IMR-90 (cell line): ENCODE data around the gene AOPEP. TPM values are rescaled to one million over a fixed set of nuclear protein-coding genes. Genes with fewer than 3 reads are reported as not detected.
A peak's percentile ranks its signal among the peaks of the same experiment; 100 is the strongest.

Experiments used
- ATAC-seq: fragments of 200-7000 bp; cut with Tn5 transposase; 2 replicates; pipeline ENCODE4 v1.9.1; 2020; ENCODE audit warnings: low read depth, mild to moderate bottlenecking, moderate library complexity
- BruUV-seq: library from RNA; stranded (reverse); fragments of 400-500 nt; replicated peaks from 2 replicates; lab custom pipeline; 2021; lab: Mats Ljungman, UMichigan
- CTCF ChIA-PET: fragments of 300-600 bp; formaldehyde crosslinking; extraction: SDS; loops from one replicate; lab custom pipeline; 2021; ENCODE audit warnings: antibody characterized with exemption; lab: Yijun Ruan, JAX
- POLR2A ChIA-PET: fragments of 300-600 bp; sonication (Branson Sonifier 250); formaldehyde crosslinking; loops from one replicate; lab custom pipeline; 2022; ENCODE audit warnings: antibody characterized with exemption; ENCODE audit not compliant: unreplicated experiment; lab: Charles Lee
- DNase-seq: peaks from one replicate; pipeline ENCODE4 v3.0.0; 2013
- H2AFZ ChIP-seq: replicated peaks from 2 replicates; pipeline ENCODE3; 2013; ENCODE audit warnings: low read length, mild to moderate bottlenecking; ENCODE audit not compliant: poor library complexity
- H2AK5ac ChIP-seq: 2 replicates; pipeline ENCODE4 v1.6.1; 2013; ENCODE audit warnings: low read depth, low read length, inconsistent platforms
- H2AK9ac ChIP-seq: replicated peaks from 2 replicates; pipeline ENCODE3; 2013; ENCODE audit warnings: mild to moderate bottlenecking, low read depth, low read length, moderate library complexity; ENCODE audit not compliant: poor library complexity
- H2BK120ac ChIP-seq: 2 replicates; pipeline ENCODE4 v1.6.1; 2013; ENCODE audit warnings: low read depth, low read length, inconsistent platforms
- H2BK15ac ChIP-seq: 3 replicates; pipeline ENCODE4 v1.6.1; 2013; ENCODE audit warnings: low read depth, low read length, inconsistent platforms
- H2BK20ac ChIP-seq: 2 replicates; pipeline ENCODE4 v1.6.1; 2013; ENCODE audit warnings: low read depth, mild to moderate bottlenecking, inconsistent platforms, low read length, moderate library complexity
- H2BK5ac ChIP-seq: 2 replicates; pipeline ENCODE4 v1.6.1; 2013; ENCODE audit warnings: mild to moderate bottlenecking, low read depth, low read length, inconsistent platforms; ENCODE audit not compliant: poor library complexity, severe bottlenecking
- H3K14ac ChIP-seq: replicated peaks from 2 replicates; pipeline ENCODE4 v1.6.1; 2013; ENCODE audit warnings: low read depth, low read length, inconsistent platforms
- H3K18ac ChIP-seq: 2 replicates; pipeline ENCODE4 v1.6.1; 2013; ENCODE audit warnings: low read depth, low read length, control low read depth
- H3K23ac ChIP-seq: 2 replicates; pipeline ENCODE4 v1.6.1; 2013; ENCODE audit warnings: low read depth, low read length, inconsistent platforms
- H3K27ac ChIP-seq: 2 replicates; pipeline ENCODE4 v1.5.1; 2013; ENCODE audit warnings: mild to moderate bottlenecking, control low read depth, low read length; ENCODE audit not compliant: insufficient read depth
- H3K27me3 ChIP-seq: 2 replicates; pipeline ENCODE4 v1.6.1; 2013; ENCODE audit warnings: low read length; ENCODE audit not compliant: control insufficient read depth, insufficient read depth
- H3K36me3 ChIP-seq: 2 replicates; pipeline ENCODE4 v1.6.1; 2013; ENCODE audit warnings: low read length, mixed read lengths; ENCODE audit not compliant: control insufficient read depth, insufficient read depth
- H3K4ac ChIP-seq: 2 replicates; pipeline ENCODE4 v1.6.1; 2013; ENCODE audit warnings: low read depth, low read length, inconsistent platforms
- H3K4me1 ChIP-seq: 2 replicates; pipeline ENCODE4 v1.6.1; 2013; ENCODE audit warnings: low read length, mixed read lengths; ENCODE audit not compliant: control insufficient read depth, insufficient read depth
- H3K4me2 ChIP-seq: 2 replicates; pipeline ENCODE4 v1.6.1; 2013; ENCODE audit warnings: low read depth, mild to moderate bottlenecking, control low read depth, low read length, moderate library complexity
- H3K4me3 ChIP-seq: 2 replicates; pipeline ENCODE4 v1.5.1; 2013; ENCODE audit warnings: low read depth, mild to moderate bottlenecking, control low read depth, low read length, moderate library complexity; ENCODE audit not compliant: insufficient read depth
- H3K56ac ChIP-seq: 2 replicates; pipeline ENCODE4 v1.6.1; 2013; ENCODE audit warnings: low read length, inconsistent platforms; ENCODE audit not compliant: insufficient read depth; ENCODE audit errors: extremely low read depth
- H3K79me1 ChIP-seq, 2 experiments: 2 replicates each; pipeline ENCODE4 v1.6.1; 2013; ENCODE audit warnings: low read length in 2 of 2, inconsistent platforms in 1 of 2, low read depth in 1 of 2
- H3K9ac ChIP-seq: 2 replicates; pipeline ENCODE4 v1.6.1; 2013; ENCODE audit warnings: low read depth, low read length, control low read depth
- H3K9me1 ChIP-seq: 2 replicates; pipeline ENCODE4 v1.6.1; 2013; ENCODE audit warnings: low read length, inconsistent platforms; ENCODE audit not compliant: insufficient read depth
- H3K9me3 ChIP-seq: 2 replicates; pipeline ENCODE4 v1.6.1; 2013; ENCODE audit warnings: low read length; ENCODE audit not compliant: control insufficient read depth, insufficient read depth
- H4K20me1 ChIP-seq: 2 replicates; pipeline ENCODE4 v1.6.1; 2013; ENCODE audit warnings: low read length, inconsistent platforms; ENCODE audit not compliant: insufficient read depth
- H4K5ac ChIP-seq: 2 replicates; pipeline ENCODE4 v1.6.1; 2013; ENCODE audit warnings: mild to moderate bottlenecking, low read depth, low read length, control low read depth
- H4K8ac ChIP-seq, 2 experiments: 2 replicates each; pipeline ENCODE4 v1.6.1; 2013; ENCODE audit warnings: low read depth in 2 of 2, low read length in 2 of 2, control low read depth in 1 of 2, inconsistent platforms in 1 of 2
- H4K91ac ChIP-seq: 2 replicates; pipeline ENCODE4 v1.6.1; 2013; ENCODE audit warnings: low read depth, low read length, inconsistent platforms; ENCODE audit not compliant: insufficient read depth
- CEBPB ChIP-seq: IDR thresholded peaks from 2 replicates; pipeline ENCODE4 v1.6.1; 2012; ENCODE audit warnings: low read depth, low read length, improper control_type of control experiment
- FOS ChIP-seq: fragments of 150-350 bp; IDR thresholded peaks from 2 replicates; pipeline ENCODE4 v1.6.1; 2016; ENCODE audit warnings: low read depth, low read length
- MAFK ChIP-seq: IDR thresholded peaks from 2 replicates; pipeline ENCODE4 v1.6.1; 2012; ENCODE audit warnings: low read depth, low read length, improper control_type of control experiment
- MXI1 ChIP-seq: IDR thresholded peaks from 2 replicates; pipeline ENCODE4 v1.6.1; 2012; ENCODE audit warnings: low read depth, mild to moderate bottlenecking, low read length, moderate library complexity, borderline replicate concordance
- NFE2L2 ChIP-seq: fragments of 150-350 bp; IDR thresholded peaks from 2 replicates; pipeline ENCODE4 v1.6.1; 2016; ENCODE audit warnings: low read depth, mild to moderate bottlenecking, low read length
- POLR2A ChIP-seq: IDR thresholded peaks from 2 replicates; pipeline ENCODE4 v1.6.1; 2012; ENCODE audit warnings: mild to moderate bottlenecking, low read depth, low read length
- RFX5 ChIP-seq: IDR thresholded peaks from 2 replicates; pipeline ENCODE4 v1.8.0; 2012; ENCODE audit warnings: low read depth, mild to moderate bottlenecking, low read length, moderate library complexity
- WGBS, 2 experiments: methylation state at CpG; one replicate each; pipeline versions ENCODE4 v1.1.5 to v1.1.7; 2013; ENCODE audit warnings: missing lambda C conversion rate in 2 of 2; ENCODE audit not compliant: insufficient read length in 1 of 2; ENCODE audit errors: extremely low coverage in 2 of 2; 5-methylcytosine and 5-hydroxymethylcytosine counted together
- dilution Hi-C: fragments of 300-500 bp; cut with HindIII; formaldehyde crosslinking; loops from one replicate; pipeline ENCODE4 v1.14.3; 2018; ENCODE audit warnings: low sequenced_read_pairs; ENCODE audit not compliant: unreplicated experiment
- in situ Hi-C: fragments of 300-500 bp; cut with MboI; formaldehyde crosslinking; loops from 3 replicates; pipeline ENCODE4 v1.14.3; 2019; ENCODE audit warnings: low sequenced_read_pairs, inconsistent platforms, mixed read lengths
- intact Hi-C: fragments of 100-400 bp; cut with micrococcal nuclease; formaldehyde crosslinking; loops from 2 replicates; pipeline ENCODE4 v1.10.0; 2022
- polyA plus RNA-seq, 3 experiments: library from polyadenylated mRNA; depleted of rRNA; stranded (reverse); fragments of >200 nt; gene quantifications; 2 replicates each; pipeline ENCODE4 v1.2.3, GENCODE V29; 2012; ENCODE audit warnings: low replicate concordance in 1 of 3
- total RNA-seq: library from RNA; depleted of rRNA; stranded (reverse); fragments of >200 nt; gene quantifications from 2 replicates; pipeline ENCODE4 v1.2.3, GENCODE V29; 2012
- TF ChIP-seq, protein P1 (sequence below): fragments of 150-350 bp; IDR thresholded peaks from 2 replicates; pipeline ENCODE4 v1.6.1; 2017; ENCODE audit warnings: mild to moderate bottlenecking, antibody characterized with exemption, low read length, low read depth
- TF ChIP-seq, protein P2 (sequence below): fragments of 150-350 bp; IDR thresholded peaks from 2 replicates; pipeline ENCODE4 v1.6.1; 2016; ENCODE audit warnings: low read depth, mild to moderate bottlenecking, low read length, moderate library complexity, borderline replicate concordance
- TF ChIP-seq, protein P3 (sequence below): conservative IDR thresholded peaks from 2 replicates; pipeline ENCODE4 v1.5.1; 2012; ENCODE audit warnings: mild to moderate bottlenecking, low read depth, low read length, improper control_type of control experiment

AOPEP gene
- total and polyA plus RNA-seq, 2 of the 4 experiments (the other 2 are of a cell fraction) = 34.9 to 38.7 TPM

DNA sequence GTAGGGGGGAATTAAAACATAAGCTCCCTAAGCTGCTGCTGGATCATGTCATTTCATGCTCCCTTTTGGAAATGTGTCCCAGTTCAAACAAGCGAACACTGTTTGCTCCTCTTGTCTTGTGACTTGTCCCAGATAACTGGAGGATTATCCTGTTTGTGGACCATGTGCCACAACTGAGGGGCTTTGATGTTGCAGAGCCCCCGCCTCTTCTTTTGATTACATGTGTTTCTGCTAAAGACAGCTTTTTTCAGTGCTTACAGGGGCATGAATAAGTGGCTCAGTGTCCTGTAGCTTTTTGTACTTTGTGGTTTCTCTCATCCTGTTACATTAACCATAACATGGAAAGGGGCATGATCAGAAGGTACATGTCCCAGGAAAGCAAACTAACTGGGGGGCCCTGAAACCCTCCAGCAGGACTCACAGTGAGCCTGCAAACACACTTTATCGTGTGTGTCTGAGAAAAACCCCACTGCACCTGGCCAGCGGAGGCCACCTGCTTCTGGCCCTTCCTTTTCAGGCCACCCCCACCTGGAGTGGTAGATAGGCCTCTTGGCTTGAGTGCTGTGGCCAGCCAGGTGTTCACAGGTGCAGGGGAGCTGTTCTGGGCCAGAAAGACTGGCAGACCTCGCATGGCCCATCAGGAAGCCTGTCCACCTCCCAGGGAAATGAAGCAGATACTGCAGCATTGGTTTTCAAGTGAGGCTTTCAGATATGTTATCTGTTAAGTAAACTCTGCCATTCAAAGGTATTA is 305.4 kb downstream of the AOPEP start:
- Histone ChIP-seq H2AFZ (no peak overlapping the region), H3K14ac (no peak overlapping the region), H3K9me1 (peaks cover 26% of the 10 kb centered on the region), H2BK20ac (no peak overlapping the region), H3K18ac (no peak overlapping the region), H3K36me3 (peaks cover 38% of the 10 kb centered on the region), H2BK15ac (no peak overlapping the region), H3K4ac (no peak overlapping the region), H3K23ac (0 out of 2 replicates have a peak overlapping the region, but pooled peaks have one; percentile 35), H3K56ac (no peak overlapping the region), H2AK9ac (no peak overlapping the region), H3K27me3 (no peaks in the 10 kb centered on the region), H3K79me1 (peaks cover 30 to 81% of the 10 kb centered on the region in 2 experiments), H4K20me1 (peaks cover 57% of the 10 kb centered on the region), H2BK120ac (no peak overlapping the region), H3K9me3 (no peaks in the 10 kb centered on the region), H4K5ac (no peak overlapping the region), H4K8ac (peak overlapping the region in 1 of 2 experiments; percentile 2; a peak in 1 of 4 replicates), H3K4me1 (peaks cover 39% of the 10 kb centered on the region), H3K9ac (no peak overlapping the region), H3K4me3 (no peak overlapping the region), H3K27ac (no peak overlapping the region), H2BK5ac (no peak overlapping the region), H3K4me2 (no peak overlapping the region), H2AK5ac (no peak overlapping the region), H4K91ac (no peak overlapping the region)
- no TSS peak for BruUV-seq
- WGBS, 2 experiments = 100% methylated on average over 2 of the region's 5 CpGs; no CpG with 5 or more reads in 1 of the 2 experiments
- dilution Hi-C loops = no loop called here
- in situ Hi-C loops = no loop called here
- intact Hi-C loops = no loop called here
- ATAC-seq (no peak), DNase-seq (no peak)
- POLR2A ChIA-PET = no interaction called here
- no peak for TF ChIP-seq POLR2A
- TF ChIP-seq, protein P1, sequence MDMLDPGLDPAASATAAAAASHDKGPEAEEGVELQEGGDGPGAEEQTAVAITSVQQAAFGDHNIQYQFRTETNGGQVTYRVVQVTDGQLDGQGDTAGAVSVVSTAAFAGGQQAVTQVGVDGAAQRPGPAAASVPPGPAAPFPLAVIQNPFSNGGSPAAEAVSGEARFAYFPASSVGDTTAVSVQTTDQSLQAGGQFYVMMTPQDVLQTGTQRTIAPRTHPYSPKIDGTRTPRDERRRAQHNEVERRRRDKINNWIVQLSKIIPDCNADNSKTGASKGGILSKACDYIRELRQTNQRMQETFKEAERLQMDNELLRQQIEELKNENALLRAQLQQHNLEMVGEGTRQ = no peak
- TF ChIP-seq RFX5 = no peak
- TF ChIP-seq MAFK = no peak
- no peak for TF ChIP-seq FOS
- no peak for TF ChIP-seq MXI1
- no peak for TF ChIP-seq CEBPB
- TF ChIP-seq, protein P2, sequence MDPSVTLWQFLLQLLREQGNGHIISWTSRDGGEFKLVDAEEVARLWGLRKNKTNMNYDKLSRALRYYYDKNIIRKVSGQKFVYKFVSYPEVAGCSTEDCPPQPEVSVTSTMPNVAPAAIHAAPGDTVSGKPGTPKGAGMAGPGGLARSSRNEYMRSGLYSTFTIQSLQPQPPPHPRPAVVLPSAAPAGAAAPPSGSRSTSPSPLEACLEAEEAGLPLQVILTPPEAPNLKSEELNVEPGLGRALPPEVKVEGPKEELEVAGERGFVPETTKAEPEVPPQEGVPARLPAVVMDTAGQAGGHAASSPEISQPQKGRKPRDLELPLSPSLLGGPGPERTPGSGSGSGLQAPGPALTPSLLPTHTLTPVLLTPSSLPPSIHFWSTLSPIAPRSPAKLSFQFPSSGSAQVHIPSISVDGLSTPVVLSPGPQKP = no peak
- TF ChIP-seq NFE2L2 = no peak
- TF ChIP-seq, protein P3, sequence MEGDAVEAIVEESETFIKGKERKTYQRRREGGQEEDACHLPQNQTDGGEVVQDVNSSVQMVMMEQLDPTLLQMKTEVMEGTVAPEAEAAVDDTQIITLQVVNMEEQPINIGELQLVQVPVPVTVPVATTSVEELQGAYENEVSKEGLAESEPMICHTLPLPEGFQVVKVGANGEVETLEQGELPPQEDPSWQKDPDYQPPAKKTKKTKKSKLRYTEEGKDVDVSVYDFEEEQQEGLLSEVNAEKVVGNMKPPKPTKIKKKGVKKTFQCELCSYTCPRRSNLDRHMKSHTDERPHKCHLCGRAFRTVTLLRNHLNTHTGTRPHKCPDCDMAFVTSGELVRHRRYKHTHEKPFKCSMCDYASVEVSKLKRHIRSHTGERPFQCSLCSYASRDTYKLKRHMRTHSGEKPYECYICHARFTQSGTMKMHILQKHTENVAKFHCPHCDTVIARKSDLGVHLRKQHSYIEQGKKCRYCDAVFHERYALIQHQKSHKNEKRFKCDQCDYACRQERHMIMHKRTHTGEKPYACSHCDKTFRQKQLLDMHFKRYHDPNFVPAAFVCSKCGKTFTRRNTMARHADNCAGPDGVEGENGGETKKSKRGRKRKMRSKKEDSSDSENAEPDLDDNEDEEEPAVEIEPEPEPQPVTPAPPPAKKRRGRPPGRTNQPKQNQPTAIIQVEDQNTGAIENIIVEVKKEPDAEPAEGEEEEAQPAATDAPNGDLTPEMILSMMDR = no peak
- CTCF ChIA-PET = interaction anchor here (1.8 kb wide), 1 partner anchor 350 kb away, joined by 4 read pairs; no protein-coding TSS in a partner anchor
